Muscle of leg (tissue), 16 donors: ENCODE results near the gene FGF5. TPM values are rescaled to one million over a fixed set of nuclear protein-coding genes. Genes with fewer than 3 reads are reported as not detected.
A peak's percentile ranks its signal among the peaks of the same experiment; 100 is the strongest.

ENCODE experiments used
- DNase-seq: peaks from one replicate; pipeline ENCODE4 v3.0.0; 2013
- H3K27ac ChIP-seq: one replicate; pipeline ENCODE4 v1.5.1; 2013; ENCODE audit warnings: mild to moderate bottlenecking, low read length, control low read depth
- H3K27me3 ChIP-seq: one replicate; pipeline ENCODE4 v1.6.1; 2013; ENCODE audit warnings: low read length; ENCODE audit not compliant: control insufficient read depth, insufficient read depth
- H3K36me3 ChIP-seq: one replicate; pipeline ENCODE4 v1.6.1; 2013; ENCODE audit warnings: low read length; ENCODE audit not compliant: control insufficient read depth, insufficient read depth
- H3K4me1 ChIP-seq: one replicate; pipeline ENCODE4 v1.6.1; 2013; ENCODE audit warnings: low read length; ENCODE audit not compliant: control insufficient read depth, insufficient read depth
- H3K4me3 ChIP-seq: one replicate; pipeline ENCODE4 v1.5.1; 2013; ENCODE audit warnings: low read length, control low read depth
- H3K9me3 ChIP-seq: replicated peaks from 2 replicates; pipeline ENCODE4 v1.6.1; 2013; ENCODE audit warnings: low read depth, low read length; ENCODE audit not compliant: control insufficient read depth
- WGBS: methylation state at CpG from one replicate; pipeline ENCODE4 v1.1.5; 2013; ENCODE audit warnings: missing lambda C conversion rate; ENCODE audit not compliant: insufficient coverage; 5-methylcytosine and 5-hydroxymethylcytosine counted together
- long read RNA-seq, 11 donors: transcript quantifications; one replicate each; lab custom pipeline, GENCODE V29; 2026
- polyA plus RNA-seq, 8 donors: library from polyadenylated mRNA; unstranded; fragments of 120-200 nt; gene quantifications; one replicate each; pipeline versions ENCODE4 v1.2.1 to v1.2.3, GENCODE V29; 2013; ENCODE audit warnings: inconsistent platforms in 1 of 8, low replicate concordance in 1 of 8; ENCODE audit not compliant: insufficient read length in 8 of 8, insufficient read depth in 1 of 8
- total RNA-seq: library from RNA; stranded (reverse); fragments of 120-200 nt; gene quantifications from one replicate; pipeline ENCODE4 v1.2.4, GENCODE V29; 2013

Gene FGF5
- total RNA-seq (0.09 TPM), polyA plus RNA-seq (1 to 10 TPM in 4 of 8 donors, under 1 TPM in 4; 0.22 to 2.1 (median 1.2) TPM)
- long read RNA-seq, donor 1, result 0 reads
- long read RNA-seq, donor 2, result 0 reads
- long read RNA-seq, donor 3, result 0 reads
- long read RNA-seq, donor 4, result 0 reads
- long read RNA-seq, donor 5, full-length matches to known transcripts, result 1 of 1 reads
- long read RNA-seq, donor 5, partial matches to known transcripts, result 0 of 1 reads
- long read RNA-seq, donor 5, other reads (novel, unspliced or antisense), result 0 of 1 reads
- long read RNA-seq, donor 6, result 0 reads
- long read RNA-seq, donor 7, result 0 reads
- long read RNA-seq, donor 8, result 0 reads
- long read RNA-seq, donor 9, result 0 reads
- long read RNA-seq, donor 10, full-length matches to known transcripts, result 2 of 2 reads
- long read RNA-seq, donor 10, partial matches to known transcripts, result 0 of 2 reads
- long read RNA-seq, donor 10, other reads (novel, unspliced or antisense), result 0 of 2 reads
- long read RNA-seq, donor 11, result 0 reads

DNA sequence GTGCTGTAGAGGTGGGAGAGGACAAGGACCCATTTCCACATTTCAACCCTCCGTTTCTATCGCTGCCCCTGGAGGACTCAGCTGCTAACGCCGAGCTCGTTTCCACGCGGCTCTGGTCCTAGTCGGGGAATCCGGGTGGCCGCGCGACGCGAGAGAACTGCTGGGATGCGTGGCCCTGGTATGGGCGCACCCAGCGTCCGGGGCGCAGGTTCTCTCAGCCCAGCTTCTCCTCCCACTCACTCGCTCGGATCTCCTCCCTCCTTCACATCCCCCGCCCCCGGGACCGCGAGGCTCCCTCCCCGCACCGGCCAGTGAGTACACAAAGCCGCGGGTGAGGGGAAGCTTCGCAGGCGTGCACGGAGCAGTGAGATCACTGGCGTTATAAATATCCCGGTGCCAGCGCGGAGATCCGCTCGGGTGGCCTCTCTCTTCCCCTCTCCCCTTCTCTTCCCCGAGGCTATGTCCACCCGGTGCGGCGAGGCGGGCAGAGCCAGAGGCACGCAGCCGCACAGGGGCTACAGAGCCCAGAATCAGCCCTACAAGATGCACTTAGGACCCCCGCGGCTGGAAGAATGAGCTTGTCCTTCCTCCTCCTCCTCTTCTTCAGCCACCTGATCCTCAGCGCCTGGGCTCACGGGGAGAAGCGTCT lies at the start of gene FGF5:
TSS of gene FGF5 (plus strand) at position 412 of the 649 bp plus-strand sequence. CDS start at position 573, 161 bp downstream.
- peak; percentile 67 for DNase-seq
- Histone ChIP-seq H3K27ac (no peak within 1 kb of the TSS), H3K4me1 (peaks cover 29% of the 10 kb centered on the region), H3K36me3 (no peaks in the 10 kb centered on the region), H3K9me3 (no peaks in the 10 kb centered on the region), H3K27me3 (peaks cover 73% of the 10 kb centered on the region), H3K4me3 (peak within 1 kb of the TSS; percentile 46)
- WGBS, result under 1% methylated on average over 45 of the region's 50 CpGs

DNA sequence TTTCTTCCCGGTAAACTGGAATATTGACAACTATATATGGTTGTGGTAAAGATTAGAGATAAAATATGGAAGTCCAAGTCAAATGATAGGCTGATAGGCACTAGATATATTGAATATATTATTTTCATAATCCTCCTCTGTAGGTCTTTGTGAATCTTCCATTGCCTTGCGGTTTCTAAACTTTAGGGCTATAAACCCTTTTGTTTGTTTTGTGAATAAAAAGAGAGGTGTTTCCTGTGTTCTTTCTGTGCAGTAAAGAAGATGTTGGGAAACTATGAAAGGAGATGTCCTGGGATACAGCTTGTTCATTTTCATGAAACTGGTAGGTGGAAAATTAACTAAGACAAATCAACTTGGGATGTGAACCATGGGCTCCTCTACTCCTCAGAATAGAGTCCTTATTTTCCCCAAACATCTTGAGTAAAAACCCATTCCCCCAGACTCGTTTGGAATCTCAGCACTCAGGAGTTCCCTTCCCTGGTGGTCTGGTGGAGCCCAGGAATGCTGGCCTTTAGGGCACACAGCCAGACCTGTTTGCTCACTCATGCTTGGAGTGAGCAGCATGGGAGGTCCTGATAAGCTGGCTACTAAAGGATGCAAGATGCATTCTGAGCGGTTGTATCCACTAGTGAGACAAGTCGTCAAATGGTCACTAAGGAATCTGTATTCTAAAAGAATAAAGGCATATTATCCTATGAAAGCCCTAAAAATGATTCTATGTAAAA lies 47.0 kb upstream of the FGF5 start:
- Histone ChIP-seq H3K4me1 (no peaks in the 10 kb centered on the region), H3K27ac (no peak overlapping the region), H3K9me3 (no peaks in the 10 kb centered on the region), H3K4me3 (no peak overlapping the region), H3K36me3 (no peaks in the 10 kb centered on the region), H3K27me3 (peaks cover 9% of the 10 kb centered on the region)
- no peak for DNase-seq
- no CpG with 5 or more reads among the region's 5 CpGs for WGBS

DNA sequence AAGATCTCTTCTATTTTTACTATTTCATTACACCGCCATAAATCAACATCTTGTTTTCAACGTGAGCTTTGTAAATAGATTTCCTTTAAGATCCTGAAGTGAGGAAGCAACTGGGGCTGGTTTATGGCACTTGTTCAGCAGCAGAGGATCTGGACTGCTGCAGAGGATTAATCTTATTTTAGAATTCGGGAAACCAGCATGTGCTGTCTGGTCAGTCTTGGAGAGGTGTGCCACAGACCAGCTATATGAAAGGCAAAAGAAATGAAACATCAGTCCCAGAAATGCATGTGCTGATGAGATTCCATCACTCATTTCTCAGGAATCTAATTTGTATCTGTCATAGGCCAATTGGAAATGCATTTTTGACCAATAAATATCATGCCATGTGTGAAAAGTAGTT lies 45.8 kb upstream of the FGF5 start:
- Histone ChIP-seq H3K27me3 (peaks cover 9% of the 10 kb centered on the region), H3K4me3 (no peak overlapping the region), H3K27ac (no peak overlapping the region), H3K36me3 (no peaks in the 10 kb centered on the region), H3K4me1 (no peaks in the 10 kb centered on the region), H3K9me3 (no peaks in the 10 kb centered on the region)
- DNase-seq, result no peak
- 25% methylated on average over 1 of the region's 3 CpGs for WGBS

DNA sequence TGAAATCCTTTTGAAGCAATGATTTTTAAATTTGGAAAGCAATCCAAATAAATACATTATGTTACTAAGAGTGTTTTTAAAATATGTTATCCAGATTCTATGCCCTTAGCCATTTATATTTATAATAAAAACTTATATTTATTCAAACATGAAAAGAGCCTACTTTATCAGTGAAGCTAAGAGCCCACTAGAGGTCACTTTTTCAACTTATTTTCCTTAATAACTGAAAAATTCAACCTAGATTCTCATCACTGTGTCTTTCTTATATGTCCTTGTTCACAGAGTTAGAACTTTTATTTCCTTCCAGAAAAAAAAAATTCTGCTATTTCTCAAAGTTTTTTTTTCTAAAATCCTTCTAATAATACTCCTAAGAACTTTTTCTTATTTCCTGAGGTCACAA lies 45.3 kb upstream of the FGF5 start:
- no peak overlapping the region for H3K4me3 ChIP-seq
- DNase-seq, result no peak
- H3K36me3 ChIP-seq, result no peaks in the 10 kb centered on the region
- H3K4me1 ChIP-seq, result no peaks in the 10 kb centered on the region
- H3K27me3 ChIP-seq, result peaks cover 9% of the 10 kb centered on the region
- H3K9me3 ChIP-seq, result no peaks in the 10 kb centered on the region
- no peak overlapping the region for H3K27ac ChIP-seq

- no peak for DNase-seq
- Histone ChIP-seq H3K9me3 (no peaks in the 10 kb centered on the region), H3K36me3 (no peaks in the 10 kb centered on the region), H3K27me3 (peaks cover 2% of the 10 kb centered on the region), H3K4me3 (no peak overlapping the region), H3K4me1 (no peaks in the 10 kb centered on the region), H3K27ac (no peak overlapping the region)
- no CpG with 5 or more reads among the region's 2 CpGs for WGBS
These were observed 40.9 kb upstream of the FGF5 start for GRCh38 chr4:80225595-80225994.

- Histone ChIP-seq H3K27me3 (no peaks in the 10 kb centered on the region), H3K27ac (no peak overlapping the region), H3K9me3 (no peaks in the 10 kb centered on the region), H3K36me3 (no peaks in the 10 kb centered on the region), H3K4me1 (no peaks in the 10 kb centered on the region), H3K4me3 (no peak overlapping the region)
- 26% methylated on average over 2 of the region's 2 CpGs for WGBS
- no peak for DNase-seq
These were observed 40.4 kb upstream of the FGF5 start for GRCh38 chr4:80226094-80226493.

DNA sequence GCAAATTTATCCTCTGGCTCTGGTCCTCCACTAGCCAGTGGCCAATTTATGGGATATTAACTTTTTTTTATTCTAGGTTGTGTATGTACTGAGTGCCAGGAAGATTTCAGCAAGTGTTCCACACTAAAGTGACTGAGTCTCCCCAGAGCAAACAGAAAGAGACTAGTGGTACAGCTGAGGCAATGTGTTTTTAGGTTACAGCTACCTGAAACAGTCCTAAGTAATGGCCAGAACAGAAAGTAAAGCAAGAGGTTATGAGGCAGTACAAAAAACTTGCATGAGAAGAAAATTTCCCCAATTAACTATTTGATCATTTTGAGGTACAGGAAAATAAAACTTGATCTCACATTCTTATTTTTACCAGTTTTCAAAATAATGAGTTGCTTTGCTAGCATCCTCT lies 38.0 kb upstream of the FGF5 start:
- H3K4me3 ChIP-seq, result no peak overlapping the region
- no peaks in the 10 kb centered on the region for H3K9me3 ChIP-seq
- H3K27me3 ChIP-seq, result no peaks in the 10 kb centered on the region
- H3K27ac ChIP-seq, result no peak overlapping the region
- DNase-seq, result no peak
- H3K36me3 ChIP-seq, result no peaks in the 10 kb centered on the region
- no peaks in the 10 kb centered on the region for H3K4me1 ChIP-seq

DNA sequence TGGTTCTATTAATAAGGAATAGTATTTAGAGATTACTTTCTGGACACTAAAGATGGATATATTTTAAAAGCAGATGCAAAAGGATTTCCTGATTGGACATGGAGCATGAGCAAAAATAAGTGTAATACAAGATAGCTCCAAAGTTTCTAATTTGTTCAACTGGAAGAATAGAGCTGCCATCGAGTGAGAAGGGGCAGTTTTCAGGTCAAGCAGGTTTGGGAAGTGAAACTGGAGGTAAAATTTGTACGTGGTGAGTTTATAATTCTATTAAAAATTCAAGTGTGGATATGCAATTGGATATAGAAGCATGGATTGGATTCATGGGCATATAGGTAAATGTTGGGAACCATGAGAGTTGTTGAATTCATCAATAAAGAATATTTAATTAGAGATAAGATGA lies 37.3 kb upstream of the FGF5 start:
- 36% methylated on average over 2 of the region's 2 CpGs for WGBS
- Histone ChIP-seq H3K27ac (no peak overlapping the region), H3K27me3 (no peaks in the 10 kb centered on the region), H3K4me1 (no peaks in the 10 kb centered on the region), H3K4me3 (no peak overlapping the region), H3K36me3 (no peaks in the 10 kb centered on the region), H3K9me3 (no peaks in the 10 kb centered on the region)
- DNase-seq, result no peak

GRCh38 chr4:80229590-80229989 lies 36.9 kb upstream of the FGF5 start:
- Histone ChIP-seq H3K27ac (no peak overlapping the region), H3K9me3 (no peaks in the 10 kb centered on the region), H3K4me3 (no peak overlapping the region), H3K4me1 (no peaks in the 10 kb centered on the region), H3K36me3 (no peaks in the 10 kb centered on the region), H3K27me3 (no peaks in the 10 kb centered on the region)
- WGBS, result 89% methylated on average over 1 of the region's 2 CpGs
- DNase-seq, result no peak

- no peak for DNase-seq
- no peak overlapping the region for H3K4me3 ChIP-seq
- no peaks in the 10 kb centered on the region for H3K27me3 ChIP-seq
- H3K36me3 ChIP-seq, result no peaks in the 10 kb centered on the region
- 70% methylated on average over 2 of the region's 5 CpGs for WGBS
- H3K9me3 ChIP-seq, result no peaks in the 10 kb centered on the region
- no peak overlapping the region for H3K27ac ChIP-seq
- H3K4me1 ChIP-seq, result no peaks in the 10 kb centered on the region
These were observed 35.3 kb upstream of the FGF5 start for GRCh38 chr4:80231180-80231579.
